H1 (cell line): Measurements from ENCODE around the gene ELFN1. TPM values are rescaled to one million over a fixed set of nuclear protein-coding genes. Genes with fewer than 3 reads are reported as not detected.

Experiments
- GABPA ChIP-seq: IDR thresholded peaks from 2 replicates; pipeline ENCODE4 v1.6.1; 2011; ENCODE audit warnings: mild to moderate bottlenecking, low read length, moderate library complexity, borderline replicate concordance; ENCODE audit not compliant: insufficient read depth
- JUND ChIP-seq: IDR thresholded peaks from 2 replicates; pipeline ENCODE4 v1.6.1; 2011; ENCODE audit warnings: mild to moderate bottlenecking, improper control_type of control experiment, low read length
- POLR2AphosphoS5 ChIP-seq: IDR thresholded peaks from 2 replicates; pipeline ENCODE4 v1.6.1; 2011; ENCODE audit warnings: low read depth, low read length
- POU5F1 ChIP-seq: IDR thresholded peaks from 2 replicates; pipeline ENCODE4 v1.6.1; 2011; ENCODE audit warnings: low read depth, mild to moderate bottlenecking, low read length, moderate library complexity
- RAD21 ChIP-seq, 2 experiments: IDR thresholded peaks in 1 of 2; conservative IDR thresholded peaks in 1 of 2; 2 replicates each; pipeline ENCODE4 v1.6.1; 2011; ENCODE audit warnings: low read depth in 2 of 2, low read length in 2 of 2, improper control_type of control experiment in 1 of 2, inconsistent platforms in 1 of 2, mild to moderate bottlenecking in 1 of 2, moderate library complexity in 1 of 2
- TAF7 ChIP-seq: optimal IDR thresholded peaks from 2 replicates; pipeline ENCODE3; 2011; ENCODE audit warnings: low read depth, mild to moderate bottlenecking, inconsistent platforms, low read length, moderate library complexity, borderline replicate concordance
- YY1 ChIP-seq: IDR thresholded peaks from 2 replicates; pipeline ENCODE4 v1.6.1; 2011; ENCODE audit warnings: low read depth, mild to moderate bottlenecking, low read length
- polyA plus RNA-seq, 7 experiments: library from polyadenylated mRNA; depleted of rRNA in 3 of 7; stranded (reverse) in 5 of 7; unstranded in 2 of 7; fragments of >200 nt in 5 of 7; fragments of 200-250 nt in 2 of 7; gene quantifications; 1 replicate in 5 of 7; 2 replicates in 1 of 7; 4 replicates in 1 of 7; pipeline versions ENCODE4 v1.2.1 to v1.2.3, GENCODE V29; 2011 to 2013; ENCODE audit warnings: missing spikeins in 2 of 7, mixed read lengths in 2 of 7
- total RNA-seq: library from RNA; stranded (reverse); fragmentation: NEBNext Ultra II Directional; extraction: Animal tissue kit (Norgen Biotek cat#: 25700); gene quantifications from 2 replicates; pipeline ENCODE4 v1.2.1, GENCODE V29; 2021
- TF ChIP-seq, protein P1 (sequence below): IDR thresholded peaks from 2 replicates; pipeline ENCODE4 v1.6.1; 2012; ENCODE audit warnings: inconsistent platforms

The ELFN1 gene
- total and polyA plus RNA-seq, 2 of the 8 experiments (the other 6 are each of a cell fraction or from before 2014, with no cell fraction given) = 2.0 to 4.5 TPM

DNA sequence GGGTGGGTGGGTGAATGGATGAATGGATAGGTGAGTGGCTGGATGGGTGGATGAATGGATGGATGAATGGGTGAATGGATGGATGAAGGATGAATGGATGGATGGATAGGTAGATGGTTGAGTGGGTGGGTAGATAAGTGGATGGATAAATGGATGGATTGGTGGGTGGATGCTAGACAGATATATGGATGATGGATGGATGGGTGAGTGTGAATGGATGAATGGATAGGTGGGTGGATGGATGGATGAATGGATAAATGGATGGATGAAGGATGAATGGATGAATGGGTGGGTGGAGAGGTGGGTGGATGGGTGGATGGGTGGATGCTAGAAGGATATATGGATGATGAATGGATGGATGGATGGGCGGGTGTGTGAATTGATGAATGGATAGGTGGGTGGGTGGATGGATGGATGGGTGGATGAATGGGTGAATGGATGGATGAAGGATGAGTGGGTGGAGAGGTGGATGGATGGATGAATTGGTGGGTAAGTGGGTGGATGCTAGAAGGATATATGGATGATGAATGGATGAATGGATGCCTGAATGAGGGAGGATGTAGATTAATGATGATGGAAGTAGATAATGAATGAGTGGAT, 20.4 kb downstream of the ELFN1 start (continued):
- no peak for TF ChIP-seq GABPA
- TF ChIP-seq JUND = no peak
- TF ChIP-seq YY1 = no peak
- TF ChIP-seq, protein P1, sequence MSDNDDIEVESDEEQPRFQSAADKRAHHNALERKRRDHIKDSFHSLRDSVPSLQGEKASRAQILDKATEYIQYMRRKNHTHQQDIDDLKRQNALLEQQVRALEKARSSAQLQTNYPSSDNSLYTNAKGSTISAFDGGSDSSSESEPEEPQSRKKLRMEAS = no peak
- no peak for TF ChIP-seq RAD21 (IDR thresholded peaks at IDR 0.05 in 1 of 2, conservative IDR thresholded peaks at IDR 0.05 in 1 of 2; ENCODE audit: low read depth in 2 of 2, low read length in 2 of 2)
- no peak for TF ChIP-seq POU5F1
- no peak for TF ChIP-seq POLR2AphosphoS5
- TF ChIP-seq TAF7 = no peak
